ENCODE measurements around the gene NUP62. TPM values are rescaled to one million over a fixed set of nuclear protein-coding genes. Genes with fewer than 3 reads are reported as not detected.

The NUP62 gene
- polyA plus RNA-seq, 1 of the 3 experiments (the other 2 are of a cell fraction) = 16.2 TPM

GRCh38 chr19:49924004-49924880 is 5.1 kb downstream of the NUP62 start:
- Histone ChIP-seq H3K27ac (ENCODE audit: low read depth in 2 of 2, low read length in 1 of 2) (no peak overlapping the region), H3K9ac (no peak overlapping the region), H3K27me3 (ENCODE audit: insufficient read depth) (no peaks in the 10 kb centered on the region), H3K4me1 (ENCODE audit: control insufficient read depth in 1 of 2, insufficient read depth in 2 of 2, low read depth in 1 of 2, low read length in 1 of 2) (peaks cover 7 to 8% of the 10 kb centered on the region in 2 experiments; a peak in 2 of 4 replicates), H3K4me2 (no peak overlapping the region), H4K20me1 (ENCODE audit: insufficient read depth) (peaks cover 56% of the 10 kb centered on the region; the same call in 1 of the 2 replicates), H3K36me3 (replicated peaks in 1 of 2; ENCODE audit: control insufficient read depth in 1 of 2, insufficient read depth in 2 of 2, low read length in 1 of 2) (peaks cover 24 to 28% of the 10 kb centered on the region in 2 experiments), H3K79me2 (ENCODE audit: insufficient read depth) (peaks cover 100% of the 10 kb centered on the region), H2AFZ (ENCODE audit: low read depth) (no peak overlapping the region), H3K9me2 (no peaks in the 10 kb centered on the region), H3F3A (replicated peaks; ENCODE audit: insufficient read depth) (peaks cover 9% of the 10 kb centered on the region), H3K4me3 (ENCODE audit: low read depth in 2 of 2, low read length in 1 of 2) (no peak overlapping the region), H3K9me3 (no peaks in the 10 kb centered on the region)
- 89% methylated on average over 24 of the region's 25 CpGs for WGBS (ENCODE audit: low lambda C conversion rate)
- ChIA-PET POLR2A (no interaction called here), CTCF (interaction anchor here (0.8 to 1.1 kb wide), 2 partner anchors 14 to 60 kb away, joined by 3 to 4 read pairs; no protein-coding TSS in a partner anchor)
- TF ChIP-seq FOXJ3 (CRISPR knock-in tag; IDR thresholded peaks at IDR 0.05) (no peak), TCF12 (IDR thresholded peaks at IDR 0.05) (no peak), EP300 (IDR thresholded peaks at IDR 0.05; ENCODE audit: borderline replicate concordance in 1 of 2, low read depth in 1 of 2, low read length in 1 of 2) (no peak), REST (IDR thresholded peaks at IDR 0.05; ENCODE audit: low read depth, low read length) (no peak), SMC3 (IDR thresholded peaks at IDR 0.05; ENCODE audit: low read depth, low read length) (no peak), CHD2 (IDR thresholded peaks at IDR 0.05; ENCODE audit: low read length, partially characterized antibody) (no peak), MAX (IDR thresholded peaks at IDR 0.05; ENCODE audit: low read depth) (no peak), YY1 (IDR thresholded peaks at IDR 0.05; ENCODE audit: low read depth) (no peak), FOSL2 (IDR thresholded peaks at IDR 0.05; ENCODE audit: borderline replicate concordance, low read depth) (no peak), RAD21 (IDR thresholded peaks at IDR 0.05; ENCODE audit: low read length) (no peak), SIN3A (IDR thresholded peaks at IDR 0.05; ENCODE audit: borderline replicate concordance, low read depth, low read length) (no peak), MEF2A (IDR thresholded peaks at IDR 0.05; ENCODE audit: borderline replicate concordance, low read depth) (no peak), ZBTB33 (IDR thresholded peaks at IDR 0.05; ENCODE audit: borderline replicate concordance, low read depth) (no peak)
- DNase-seq = no peak

Measured in SK-N-SH (cell line).